ENCODE measurements around the gene MAPK1.

- no peak for TF ChIP-seq CTCF (IDR thresholded peaks at IDR 0.05)
- no peak for TF ChIP-seq POLR2A (IDR thresholded peaks at IDR 0.05)
These were observed 70.6 kb downstream of the MAPK1 start for GRCh38 chr22:21796863-21797262.

Data from esophagus squamous epithelium (tissue), 4 donors.